Gastrocnemius medialis (tissue), 4 donors: ENCODE data around the gene PDE7B. TPM values are rescaled to one million over a fixed set of nuclear protein-coding genes. Genes with fewer than 3 reads are reported as not detected.

ENCODE experiments used
- ATAC-seq, 2 donors: fragments of 150-250 bp; one replicate each; pipeline ENCODE4 v1.9.1; 2016
- DNase-seq, 2 donors: peaks; one replicate each; pipeline ENCODE4 v3.0.0-alpha.2; 2019
- H3K27ac ChIP-seq, 4 donors: fragments of 200-600 bp; sonication (generic); 1 replicate in 1 of 4; 2 replicates in 3 of 4; pipeline ENCODE4 v1.5.1; 2016 to 2018; ENCODE audit warnings: mild to moderate bottlenecking in 2 of 4, moderate library complexity in 1 of 4
- H3K27me3 ChIP-seq, 3 donors: fragments of 200-600 bp; sonication (generic) in 2 of 3; 1 replicate in 1 of 3; 2 replicates in 2 of 3; pipeline versions ENCODE4 v1.5.1 to v1.6.0; 2016 to 2019; ENCODE audit warnings: mild to moderate bottlenecking in 1 of 3, moderate library complexity in 1 of 3
- H3K36me3 ChIP-seq, 2 donors: fragments of 200-600 bp; sonication (generic) in 1 of 2; one replicate each; pipeline ENCODE4 v1.5.1; 2017 to 2018
- H3K4me1 ChIP-seq, 2 donors: fragments of 200-600 bp; sonication (generic) in 1 of 2; one replicate each; pipeline ENCODE4 v1.5.1; 2016 to 2017; ENCODE audit warnings: mild to moderate bottlenecking in 2 of 2
- H3K4me3 ChIP-seq, 4 donors: fragments of 200-600 bp; sonication (generic) in 3 of 4; 1 replicate in 1 of 4; 2 replicates in 3 of 4; pipeline ENCODE4 v1.5.1; 2016 to 2019; ENCODE audit warnings: mild to moderate bottlenecking in 2 of 4
- H3K9me3 ChIP-seq, 3 donors: fragments of 200-600 bp; sonication (generic) in 2 of 3; 1 replicate in 1 of 3; 2 replicates in 2 of 3; pipeline ENCODE4 v1.5.1; 2016 to 2019
- POLR2A ChIP-seq, 2 donors: fragments of 450-650 bp; IDR thresholded peaks; one replicate each; pipeline ENCODE4 v1.6.1; 2017; ENCODE audit warnings: antibody characterized with exemption in 2 of 2, mild to moderate bottlenecking in 2 of 2, moderate library complexity in 2 of 2
- in situ Hi-C, 4 donors: fragments of 200-750 bp; cut with MboI; loops; one replicate each; pipeline versions ENCODE4 v1.15.0 to v1.8.0; 2017; ENCODE audit warnings: low sequenced_read_pairs in 4 of 4
- intact Hi-C: fragments of 100-400 bp; cut with DNase I; formaldehyde crosslinking; loops from one replicate; pipeline ENCODE4 v1.15.1; 2023; ENCODE audit warnings: low total_unique reads
- total RNA-seq, 4 donors: library from RNA; depleted of rRNA; stranded (reverse); fragments of >200 nt; gene quantifications; one replicate each; pipeline versions ENCODE4 v1.1.0 to v1.2.3, GENCODE V29; 2016
- TF ChIP-seq, protein P1 (sequence below), 5 experiments: fragments of 450-650 bp in 3 of 5; fragments of 200-600 bp in 2 of 5; sonication (generic) in 2 of 5; IDR thresholded peaks in 4 of 5; conservative IDR thresholded peaks in 1 of 5; 1 replicate in 4 of 5; 2 replicates in 1 of 5; pipeline ENCODE4 v1.5.1; 2016 to 2019; ENCODE audit warnings: antibody characterized with exemption in 5 of 5, mild to moderate bottlenecking in 3 of 5, moderate library complexity in 3 of 5

PDE7B gene
- total RNA-seq, 4 donors from 2014 or later = 2.2 to 3.6 (median 2.7) TPM

DNA sequence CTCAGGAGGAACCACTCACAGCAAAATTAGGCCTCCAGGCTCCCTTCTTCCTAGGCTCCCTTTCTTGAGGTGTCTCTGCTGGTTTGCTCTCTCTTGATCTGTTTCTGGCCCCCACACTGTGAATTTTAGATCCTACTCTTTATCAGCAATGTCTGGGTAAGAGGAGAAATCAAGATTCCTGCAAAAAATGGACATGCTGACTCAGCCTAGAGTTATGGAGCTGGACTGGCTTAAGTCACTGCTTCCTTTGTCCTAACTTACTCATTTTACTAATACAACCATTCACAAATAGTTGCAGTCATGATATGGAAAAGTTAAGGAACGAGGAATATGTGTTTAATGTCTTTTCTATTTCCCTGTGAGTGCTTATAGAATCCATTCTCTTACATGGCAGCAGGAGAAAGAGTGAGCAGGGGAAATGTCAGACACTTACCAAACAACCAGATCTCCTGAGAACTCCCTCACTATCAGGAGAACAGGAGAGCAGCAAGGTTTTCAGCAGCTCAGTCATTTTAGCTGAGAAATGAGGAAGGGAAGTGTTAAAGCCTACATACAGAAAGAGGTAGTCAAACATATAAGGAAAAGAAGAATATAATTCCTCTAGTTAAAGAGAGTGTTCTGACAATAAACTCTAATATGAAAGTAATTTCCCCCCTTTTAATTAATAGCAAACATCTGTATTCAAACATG, 160.8 kb downstream of the PDE7B start:
- no peak for DNase-seq
- TF ChIP-seq POLR2A (IDR thresholded peaks at IDR 0.05) = no peak
- TF ChIP-seq, protein P1, sequence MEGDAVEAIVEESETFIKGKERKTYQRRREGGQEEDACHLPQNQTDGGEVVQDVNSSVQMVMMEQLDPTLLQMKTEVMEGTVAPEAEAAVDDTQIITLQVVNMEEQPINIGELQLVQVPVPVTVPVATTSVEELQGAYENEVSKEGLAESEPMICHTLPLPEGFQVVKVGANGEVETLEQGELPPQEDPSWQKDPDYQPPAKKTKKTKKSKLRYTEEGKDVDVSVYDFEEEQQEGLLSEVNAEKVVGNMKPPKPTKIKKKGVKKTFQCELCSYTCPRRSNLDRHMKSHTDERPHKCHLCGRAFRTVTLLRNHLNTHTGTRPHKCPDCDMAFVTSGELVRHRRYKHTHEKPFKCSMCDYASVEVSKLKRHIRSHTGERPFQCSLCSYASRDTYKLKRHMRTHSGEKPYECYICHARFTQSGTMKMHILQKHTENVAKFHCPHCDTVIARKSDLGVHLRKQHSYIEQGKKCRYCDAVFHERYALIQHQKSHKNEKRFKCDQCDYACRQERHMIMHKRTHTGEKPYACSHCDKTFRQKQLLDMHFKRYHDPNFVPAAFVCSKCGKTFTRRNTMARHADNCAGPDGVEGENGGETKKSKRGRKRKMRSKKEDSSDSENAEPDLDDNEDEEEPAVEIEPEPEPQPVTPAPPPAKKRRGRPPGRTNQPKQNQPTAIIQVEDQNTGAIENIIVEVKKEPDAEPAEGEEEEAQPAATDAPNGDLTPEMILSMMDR (IDR thresholded peaks at IDR 0.05 in 4 of 5, conservative IDR thresholded peaks at IDR 0.05 in 1 of 5) = no peak
- Histone ChIP-seq H3K9me3 (no peaks in the 10 kb centered on the region), H3K27me3 (no peaks in the 10 kb centered on the region), H3K36me3 (no peaks in the 10 kb centered on the region), H3K4me3 (no peak overlapping the region), H3K27ac (peak overlapping the region in 1 of 4 donors; percentile 15), H3K4me1 (peaks cover 0 to 6% of the 10 kb centered on the region in 2 donors)
- in situ Hi-C loops = no loop called here
- intact Hi-C loops = no loop called here
- no peak for ATAC-seq

DNA sequence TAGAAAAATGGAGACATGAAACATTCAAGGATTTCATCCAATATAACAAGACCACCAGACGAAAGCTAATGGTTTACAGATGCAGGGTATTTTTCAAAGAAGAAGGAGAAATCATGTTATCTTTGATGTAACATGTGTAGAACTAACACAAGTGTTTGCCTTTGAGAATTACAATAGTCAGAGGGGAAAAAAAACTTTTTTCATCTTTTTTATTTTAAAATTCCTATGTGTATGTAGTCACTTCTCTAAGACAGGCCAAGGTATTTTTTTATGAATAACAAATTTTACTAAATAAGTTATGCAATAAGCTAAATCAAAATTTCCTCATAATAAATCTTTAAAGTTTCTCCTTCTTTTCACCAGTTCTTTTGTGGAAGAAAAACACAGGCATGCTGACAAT, 161.4 kb downstream of the PDE7B start:
- TF ChIP-seq, protein P1 (IDR thresholded peaks at IDR 0.05 in 4 of 5, conservative IDR thresholded peaks at IDR 0.05 in 1 of 5) = no peak
- TF ChIP-seq POLR2A (IDR thresholded peaks at IDR 0.05) = no peak
- ATAC-seq = no peak
- Histone ChIP-seq H3K9me3 (no peaks in the 10 kb centered on the region), H3K27ac (no peak overlapping the region), H3K4me3 (no peak overlapping the region), H3K36me3 (no peaks in the 10 kb centered on the region), H3K27me3 (no peaks in the 10 kb centered on the region), H3K4me1 (peaks cover 0 to 6% of the 10 kb centered on the region in 2 donors)
- in situ Hi-C loops (no loop called here), intact Hi-C loops (no loop called here)
- DNase-seq = no peak

DNA sequence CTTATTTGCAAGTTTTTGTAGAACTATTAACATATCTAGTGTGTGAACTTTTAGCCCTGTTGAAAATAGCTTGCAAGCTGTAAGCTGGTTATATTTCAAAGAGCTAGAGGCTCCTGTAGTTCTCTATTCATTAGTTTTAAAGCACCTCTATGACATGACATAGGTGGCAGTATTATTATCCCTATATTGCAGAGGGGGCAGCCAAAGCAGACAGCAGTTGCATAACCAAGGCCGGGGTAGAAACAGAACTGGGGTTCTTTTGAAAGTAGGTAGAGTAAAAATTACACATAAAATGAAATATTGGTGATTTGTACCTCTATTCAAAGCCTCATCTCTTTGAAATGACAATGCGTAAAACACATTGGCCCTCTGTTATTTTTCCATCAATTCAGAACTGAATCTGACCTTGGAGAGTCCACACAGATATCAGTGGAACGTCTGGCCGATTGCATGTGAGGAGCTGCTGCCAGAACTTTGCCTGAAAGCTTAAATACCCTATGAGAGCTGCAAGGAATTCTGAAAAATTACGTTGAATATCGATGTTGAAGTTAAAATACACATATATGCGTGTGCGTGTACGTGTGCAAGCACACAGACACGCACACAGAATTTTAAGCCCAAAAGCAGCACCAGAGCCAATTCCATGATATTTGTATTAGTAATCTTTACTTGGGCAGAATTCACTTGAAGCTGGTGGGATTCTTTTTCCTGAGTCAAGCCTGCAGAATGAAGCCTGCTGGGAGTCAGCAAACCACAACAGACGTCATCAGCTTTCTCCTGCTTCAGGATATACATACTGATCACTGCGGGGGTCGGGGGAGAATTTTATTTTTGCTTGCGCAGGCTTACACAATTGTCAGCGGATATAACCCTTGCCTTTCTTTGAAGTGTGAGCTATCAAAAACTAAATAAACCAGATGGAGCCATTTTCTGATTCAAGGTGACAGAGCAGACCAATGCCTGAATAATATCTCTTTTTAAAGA, 163.2 kb downstream of the PDE7B start:
- no peaks in the 10 kb centered on the region for H3K9me3 ChIP-seq
- in situ Hi-C loops (no loop called here), intact Hi-C loops (no loop called here)
- H3K36me3 ChIP-seq = no peaks in the 10 kb centered on the region
- peaks cover 0 to 6% of the 10 kb centered on the region in 2 donors for H3K4me1 ChIP-seq
- TF ChIP-seq POLR2A (IDR thresholded peaks at IDR 0.05) = no peak
- TF ChIP-seq, protein P1 (IDR thresholded peaks at IDR 0.05 in 4 of 5, conservative IDR thresholded peaks at IDR 0.05 in 1 of 5) = no peak
- no peak overlapping the region for H3K27ac ChIP-seq
- no peak overlapping the region for H3K4me3 ChIP-seq
- DNase-seq = no peak
- no peaks in the 10 kb centered on the region for H3K27me3 ChIP-seq
- ATAC-seq = no peak

DNA sequence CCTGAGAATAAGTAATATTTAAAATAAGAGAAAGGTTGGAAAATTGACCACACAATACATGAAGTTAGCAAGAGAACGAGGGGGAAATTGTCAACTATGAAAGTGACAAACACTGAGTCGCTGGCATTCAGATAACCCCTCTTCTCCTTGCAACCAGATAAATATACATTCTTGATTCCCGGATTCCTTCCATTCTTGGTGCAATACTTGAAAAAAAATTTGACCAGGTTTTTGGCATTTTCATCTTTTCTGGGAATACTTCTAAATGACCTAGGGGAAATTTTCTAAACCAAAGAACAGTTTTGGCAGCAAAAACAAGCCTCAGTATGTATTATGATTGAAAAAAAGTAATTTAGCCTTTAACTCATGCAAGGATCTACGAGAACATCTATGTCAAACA, 164.0 kb downstream of the PDE7B start:
- ATAC-seq (no peak), DNase-seq (no peak)
- intact Hi-C loops = no loop called here
- Histone ChIP-seq H3K9me3 (no peaks in the 10 kb centered on the region), H3K4me3 (no peak overlapping the region), H3K36me3 (no peaks in the 10 kb centered on the region), H3K27ac (no peak overlapping the region), H3K4me1 (peaks cover 0 to 6% of the 10 kb centered on the region in 2 donors), H3K27me3 (no peaks in the 10 kb centered on the region)
- in situ Hi-C loops = no loop called here
- no peak for TF ChIP-seq POLR2A (IDR thresholded peaks at IDR 0.05)
- TF ChIP-seq, protein P1 (IDR thresholded peaks at IDR 0.05 in 4 of 5, conservative IDR thresholded peaks at IDR 0.05 in 1 of 5) = no peak
